Esophagus muscularis mucosa (tissue), 3 donors: Measurements from ENCODE around the gene VPS13D.

Experiments
- POLR2A ChIP-seq: fragments of 450-650 bp; IDR thresholded peaks from one replicate; pipeline ENCODE4 v1.6.1; 2017; ENCODE audit warnings: antibody characterized with exemption, moderate library complexity, mild to moderate bottlenecking, low read depth
- POLR2AphosphoS5 ChIP-seq, 2 donors: sonication (generic); formaldehyde crosslinking; IDR thresholded peaks; one replicate each; pipeline ENCODE4 v1.6.1; 2017; ENCODE audit warnings: antibody characterized with exemption in 2 of 2
- TF ChIP-seq, protein P1 (sequence below), 3 experiments: fragments of 200-600 bp in 2 of 3; fragments of 450-650 bp in 1 of 3; sonication (generic) in 2 of 3; IDR thresholded peaks; one replicate each; pipeline ENCODE4 v1.5.1; 2017 to 2019; ENCODE audit warnings: antibody characterized with exemption in 3 of 3, mild to moderate bottlenecking in 2 of 3, moderate library complexity in 1 of 3

DNA sequence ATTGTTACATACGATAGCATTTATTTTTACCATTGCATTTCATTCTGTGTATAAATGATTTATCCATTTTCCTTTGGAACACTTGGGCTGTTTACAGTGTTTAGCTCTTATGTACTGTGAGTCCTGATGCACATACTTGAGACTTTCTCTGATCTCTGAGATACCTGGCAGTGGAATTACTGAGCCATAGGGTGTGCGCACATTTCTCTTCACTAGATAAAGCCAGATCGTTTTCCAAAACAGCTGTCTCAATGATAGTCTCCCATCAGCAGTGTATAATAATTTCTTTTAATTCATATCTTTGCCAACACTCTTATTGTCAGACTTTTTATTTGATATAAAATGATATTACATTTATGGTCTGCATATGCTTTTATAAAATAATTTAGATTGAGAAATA, 66.2 kb downstream of the VPS13D start:
- TF ChIP-seq, protein P1, sequence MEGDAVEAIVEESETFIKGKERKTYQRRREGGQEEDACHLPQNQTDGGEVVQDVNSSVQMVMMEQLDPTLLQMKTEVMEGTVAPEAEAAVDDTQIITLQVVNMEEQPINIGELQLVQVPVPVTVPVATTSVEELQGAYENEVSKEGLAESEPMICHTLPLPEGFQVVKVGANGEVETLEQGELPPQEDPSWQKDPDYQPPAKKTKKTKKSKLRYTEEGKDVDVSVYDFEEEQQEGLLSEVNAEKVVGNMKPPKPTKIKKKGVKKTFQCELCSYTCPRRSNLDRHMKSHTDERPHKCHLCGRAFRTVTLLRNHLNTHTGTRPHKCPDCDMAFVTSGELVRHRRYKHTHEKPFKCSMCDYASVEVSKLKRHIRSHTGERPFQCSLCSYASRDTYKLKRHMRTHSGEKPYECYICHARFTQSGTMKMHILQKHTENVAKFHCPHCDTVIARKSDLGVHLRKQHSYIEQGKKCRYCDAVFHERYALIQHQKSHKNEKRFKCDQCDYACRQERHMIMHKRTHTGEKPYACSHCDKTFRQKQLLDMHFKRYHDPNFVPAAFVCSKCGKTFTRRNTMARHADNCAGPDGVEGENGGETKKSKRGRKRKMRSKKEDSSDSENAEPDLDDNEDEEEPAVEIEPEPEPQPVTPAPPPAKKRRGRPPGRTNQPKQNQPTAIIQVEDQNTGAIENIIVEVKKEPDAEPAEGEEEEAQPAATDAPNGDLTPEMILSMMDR (IDR thresholded peaks at IDR 0.05) = no peak
- no peak for TF ChIP-seq POLR2A
- TF ChIP-seq POLR2AphosphoS5 (IDR thresholded peaks at IDR 0.05) = no peak
